Stimulated activated naive CD8-positive, alpha-beta T cell treated with anti-CD3 and anti-CD28 coated beads, Interleukin-15, amount 100 ng/mL, for 72 hours (primary cell): ENCODE results near the gene GPR142.

Source experiments
- ATAC-seq: fragments of 150-1000 bp; cut with Tn5 transposase; 2 replicates; pipeline ENCODE4 v1.10.0; 2021; ENCODE audit warnings: mild to moderate bottlenecking, moderate library complexity
- DNase-seq, 2 donors: peaks; one replicate each; pipeline ENCODE4 v3.0.0; 2021 to 2022
- H3K27ac Mint-ChIP-seq, 2 donors: one replicate each; pipeline ENCODE4 v1.8.0; 2022; ENCODE audit warnings: mild to moderate bottlenecking in 2 of 2, mixed read lengths in 2 of 2, moderate library complexity in 2 of 2
- H3K27me3 Mint-ChIP-seq: one replicate; pipeline ENCODE4 v1.8.0; 2022; ENCODE audit warnings: mixed read lengths
- H3K4me1 Mint-ChIP-seq: one replicate; pipeline ENCODE4 v1.8.0; 2022; ENCODE audit warnings: mild to moderate bottlenecking, mixed read lengths
- H3K4me3 Mint-ChIP-seq, 2 donors: one replicate each; pipeline ENCODE4 v1.8.0; 2022; ENCODE audit warnings: mild to moderate bottlenecking in 2 of 2, mixed read lengths in 2 of 2, moderate library complexity in 1 of 2
- H3K9me3 Mint-ChIP-seq, 2 donors: one replicate each; pipeline ENCODE4 v1.8.0; 2022; ENCODE audit warnings: mixed read lengths in 2 of 2

GPR142 gene

DNA sequence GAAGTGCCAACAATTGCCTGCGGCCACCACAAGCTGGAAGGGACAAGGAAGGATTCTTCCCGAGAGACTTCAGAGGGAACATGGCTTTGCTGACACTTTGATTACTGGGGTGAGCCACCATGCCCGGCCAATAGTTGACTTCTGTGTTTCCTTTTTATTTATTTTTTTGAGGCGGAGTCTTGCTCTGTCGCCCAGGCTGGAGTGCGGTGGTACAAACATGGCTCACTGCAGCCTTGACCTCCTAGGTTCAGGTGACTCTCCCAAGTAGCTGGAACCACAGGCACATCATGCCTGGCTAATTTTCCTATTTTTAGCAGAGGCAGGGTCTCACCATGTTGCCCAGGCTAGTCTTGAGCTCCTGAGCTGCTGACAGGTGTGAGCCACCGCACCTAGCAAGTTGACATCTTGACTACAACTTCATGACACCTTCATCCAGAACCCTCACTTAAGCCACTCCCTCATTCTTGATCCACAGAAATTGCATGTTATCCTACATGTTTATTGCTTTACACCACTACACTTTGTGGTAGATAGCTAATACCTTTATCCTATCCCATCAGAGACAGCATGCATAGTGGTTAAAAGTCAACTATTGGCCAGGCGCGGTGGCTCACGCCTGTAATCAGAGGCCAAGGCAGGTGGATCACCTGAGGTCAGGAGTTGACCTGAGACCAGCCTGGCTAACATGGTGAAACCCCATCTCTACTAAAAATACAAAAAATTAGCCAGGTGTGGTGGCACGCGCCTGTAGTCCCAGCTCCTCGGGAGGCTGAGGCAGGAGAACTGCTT is 48.5 kb downstream of the GPR142 start:
- no peak for DNase-seq
- ATAC-seq = no peak
- Mint-ChIP-seq H3K4me1 (peaks cover 7% of the 10 kb centered on the region), H3K27ac (no peak overlapping the region), H3K27me3 (no peaks in the 10 kb centered on the region), H3K4me3 (no peak overlapping the region), H3K9me3 (no peaks in the 10 kb centered on the region)

DNA sequence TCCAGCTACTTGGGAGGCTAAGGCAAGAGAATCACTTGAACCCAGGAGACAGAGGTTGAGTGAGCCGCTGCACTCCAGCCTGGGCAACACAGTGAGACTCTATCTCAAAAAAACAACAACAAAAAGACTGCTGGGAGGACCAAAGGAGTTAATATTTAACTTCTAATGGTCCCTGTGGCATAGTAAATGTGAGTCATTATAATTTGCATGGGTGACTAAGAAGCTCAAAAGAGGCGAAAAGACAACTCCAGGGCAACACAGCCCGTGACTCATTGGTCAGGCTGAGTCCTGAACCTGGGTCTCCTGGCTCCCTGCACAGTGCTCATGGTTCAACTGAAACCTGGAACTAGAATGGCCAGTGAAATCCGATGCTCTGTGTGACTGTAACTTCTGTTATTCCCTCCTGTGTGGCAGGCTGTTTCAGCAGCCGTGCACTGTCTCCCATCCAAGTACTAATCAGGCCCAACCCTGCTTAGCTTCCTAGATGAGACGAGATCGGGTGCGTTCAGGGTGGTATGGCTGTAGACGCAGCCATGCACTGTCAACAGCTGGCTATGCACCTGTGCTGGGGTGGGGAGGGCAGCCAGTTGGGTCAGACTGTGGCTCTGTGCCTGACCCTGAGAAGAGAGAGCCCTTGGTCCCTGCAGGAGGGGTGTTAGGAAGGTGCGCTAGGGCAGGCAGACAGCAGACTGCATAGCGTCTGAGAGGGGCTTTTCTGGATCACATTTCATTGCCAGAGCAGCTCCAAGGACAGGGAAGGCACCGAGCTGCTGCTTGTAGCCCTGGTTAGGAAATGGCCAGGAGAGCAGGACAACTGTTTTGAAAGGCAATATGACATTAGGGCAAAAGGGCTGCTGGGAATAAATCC is 50.1 kb downstream of the GPR142 start:
- ATAC-seq (peak; percentile 69), DNase-seq (no peak)
- H3K27ac Mint-ChIP-seq = peak overlapping the region in 1 of 2 donors; percentile 65
- H3K27me3 Mint-ChIP-seq = peaks cover 2% of the 10 kb centered on the region
- H3K9me3 Mint-ChIP-seq = no peaks in the 10 kb centered on the region
- no peak overlapping the region for H3K4me3 Mint-ChIP-seq
- peaks cover 7% of the 10 kb centered on the region for H3K4me1 Mint-ChIP-seq

GRCh38 chr17:74419928-74420411 is 52.7 kb downstream of the GPR142 start:
- H3K4me3 Mint-ChIP-seq = no peak overlapping the region
- no peak for ATAC-seq
- DNase-seq = no peak
- H3K27me3 Mint-ChIP-seq = peaks cover 8% of the 10 kb centered on the region
- H3K9me3 Mint-ChIP-seq = no peaks in the 10 kb centered on the region
- H3K4me1 Mint-ChIP-seq = peaks cover 7% of the 10 kb centered on the region
- H3K27ac Mint-ChIP-seq = no peak overlapping the region
